ENCODE measurements around the gene CEP104.

Gene CEP104

DNA sequence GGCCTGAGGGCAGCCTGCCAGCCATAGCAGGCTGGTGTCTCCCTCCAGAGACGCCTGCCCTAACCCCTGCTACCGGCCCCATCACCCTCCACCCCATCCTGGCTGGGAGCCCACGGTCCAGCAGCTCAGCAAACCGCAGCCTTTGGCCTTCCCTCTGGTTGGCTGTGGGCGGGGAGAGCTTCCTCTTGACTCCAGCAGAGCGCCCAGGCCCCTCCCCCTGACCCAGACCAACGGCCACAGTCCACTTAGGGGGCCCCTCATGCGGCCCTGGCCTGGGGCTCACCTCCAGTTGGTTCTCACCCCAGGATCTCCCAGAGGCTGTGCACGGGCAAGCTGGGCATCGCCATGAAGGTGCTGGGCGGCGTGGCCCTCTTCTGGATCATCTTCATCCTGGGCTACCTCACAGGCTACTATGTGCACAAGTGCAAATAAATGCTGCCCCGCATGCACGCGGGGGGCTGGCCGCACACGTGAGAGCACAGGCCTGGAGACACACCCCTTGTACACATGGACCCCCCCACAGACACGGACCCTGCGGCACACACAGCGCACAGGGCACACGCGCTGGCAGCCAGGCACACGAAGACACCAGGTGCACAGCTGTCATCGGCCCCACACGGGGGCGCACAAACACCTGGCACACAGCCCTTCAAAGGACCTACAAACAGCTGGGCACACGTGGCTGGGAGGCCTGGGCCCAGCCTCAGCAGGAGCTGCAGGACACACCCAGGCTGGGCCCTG is 81.4 kb downstream of the CEP104 start:
- peak; percentile 68 for DNase-seq

GRCh38 chr1:3774946-3775489 is 82.0 kb downstream of the CEP104 start:
- no peak for DNase-seq

DNA sequence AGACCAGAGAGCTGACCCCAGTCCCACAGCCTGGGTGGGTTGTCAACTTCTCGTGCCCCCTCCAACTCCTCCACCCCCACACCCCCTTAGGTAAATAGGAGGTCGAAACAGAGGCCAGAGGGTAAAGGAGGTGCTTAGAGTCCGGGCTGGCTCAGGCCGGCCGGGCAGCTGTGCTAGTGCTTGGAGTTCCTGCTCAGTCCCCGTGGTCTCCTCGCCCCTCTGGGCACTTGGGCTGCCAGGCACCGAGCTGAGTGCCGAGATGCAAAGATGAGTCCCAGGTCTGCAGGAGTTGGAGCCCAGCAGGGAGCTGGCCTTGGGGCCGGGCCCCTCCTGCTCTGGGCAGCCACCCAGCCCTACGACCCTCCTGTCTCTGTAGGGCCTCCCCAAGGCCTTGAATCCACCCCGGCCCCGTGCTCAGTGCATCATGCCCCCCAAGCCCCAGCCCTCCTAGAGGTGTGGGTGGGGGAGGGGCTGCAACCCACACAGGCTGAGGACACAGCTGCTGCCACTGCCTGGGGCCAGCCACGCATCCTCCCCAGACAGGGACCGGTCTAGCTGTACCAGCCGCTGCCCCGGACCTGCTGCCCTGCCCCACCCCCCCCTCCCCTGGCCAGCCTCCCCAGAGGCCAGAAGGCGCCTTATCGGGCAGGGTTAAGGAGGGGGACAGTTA is 82.6 kb downstream of the CEP104 start:
- DNase-seq: no peak

- DNase-seq: no peak
Observed at GRCh38 chr1:3773572-3774275, 83.3 kb downstream of the CEP104 start.

- no peak for DNase-seq
Observed at GRCh38 chr1:3772715-3773571, 84.1 kb downstream of the CEP104 start, which contains the start of gene SMIM1. TSS of gene SMIM1 (plus strand) at chr1:3772749. CDS start at chr1:3775374, 2,625 bp downstream.

DNA sequence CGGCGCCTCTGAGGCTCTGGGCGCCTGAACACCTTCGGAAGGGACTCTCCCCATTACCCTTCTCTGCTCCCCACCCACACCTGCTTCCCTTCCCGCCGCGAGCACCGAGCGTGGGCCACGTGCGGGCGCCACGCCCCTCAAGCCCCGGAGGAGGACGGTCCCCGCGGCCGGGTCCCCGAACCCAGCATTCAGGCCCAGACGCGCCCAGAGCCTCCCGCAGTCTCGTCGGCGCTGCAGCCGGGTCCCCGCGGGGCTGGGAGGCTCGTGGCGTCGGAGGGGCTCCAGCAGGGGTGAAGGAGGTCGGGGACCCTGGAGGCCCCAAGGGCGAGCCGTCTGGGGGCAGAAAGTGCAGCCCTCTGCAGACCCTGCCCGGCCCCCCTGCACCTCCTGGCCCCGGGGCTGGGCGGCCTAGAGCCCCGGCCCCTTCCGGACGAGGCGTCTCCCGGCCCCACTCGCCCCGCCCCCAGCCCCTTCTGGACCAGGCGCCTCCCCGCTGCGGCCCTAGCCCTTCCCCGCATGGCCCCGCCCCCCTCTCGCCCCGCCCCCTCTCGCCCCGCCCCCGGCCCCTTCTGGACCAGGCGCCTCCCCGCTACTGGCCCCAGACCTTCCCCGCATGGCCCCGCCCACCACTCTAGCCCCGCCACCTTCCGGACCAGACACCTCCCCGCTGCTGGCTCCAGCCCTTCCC is 84.8 kb downstream of the CEP104 start:
- peak; percentile 59 for DNase-seq

DNA sequence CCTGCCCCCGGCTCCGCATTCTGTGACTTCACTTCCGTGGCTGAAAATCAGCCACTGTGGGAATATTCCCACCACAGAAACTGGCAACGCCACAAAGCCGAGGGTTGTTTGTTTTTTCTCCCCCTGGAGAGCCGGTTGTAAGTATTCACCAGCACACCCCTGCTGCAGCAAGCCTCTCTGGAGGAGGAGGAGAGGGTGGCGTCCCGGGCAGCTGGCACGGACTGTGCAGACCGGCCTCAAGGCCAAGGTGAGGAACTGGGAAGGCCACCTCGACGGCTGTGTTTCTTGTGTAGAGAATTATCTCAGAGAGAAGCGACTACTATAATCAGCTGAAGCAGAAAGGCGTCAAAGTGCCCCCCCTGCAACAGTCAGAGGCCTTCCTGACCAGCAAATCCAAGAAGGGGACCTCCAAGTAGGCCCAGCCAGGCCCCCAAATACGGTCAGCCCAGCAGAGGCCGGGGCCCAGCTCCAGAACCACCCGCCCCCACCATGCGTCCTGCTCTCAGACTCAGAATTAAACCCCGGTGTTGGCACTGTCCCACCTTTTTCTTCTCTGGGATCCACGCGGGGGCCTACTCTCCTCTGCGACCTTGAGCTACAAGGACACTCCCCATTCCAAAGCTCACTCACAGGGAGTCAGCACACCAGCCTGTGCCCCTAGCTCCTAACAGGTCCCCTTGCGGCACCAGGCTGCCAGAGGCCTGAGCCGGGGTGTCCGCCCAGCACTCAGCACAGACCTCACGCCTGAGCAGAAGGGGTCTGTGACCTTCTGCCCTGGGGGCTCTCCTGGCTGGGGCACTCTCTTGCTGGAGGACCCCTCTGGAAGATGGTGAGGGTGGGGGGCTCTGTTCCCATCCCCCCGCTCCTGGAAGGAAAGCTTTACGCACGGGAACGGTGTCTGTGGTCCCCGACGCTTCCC is 85.6 kb downstream of the CEP104 start:
- DNase-seq: no peak

DNA sequence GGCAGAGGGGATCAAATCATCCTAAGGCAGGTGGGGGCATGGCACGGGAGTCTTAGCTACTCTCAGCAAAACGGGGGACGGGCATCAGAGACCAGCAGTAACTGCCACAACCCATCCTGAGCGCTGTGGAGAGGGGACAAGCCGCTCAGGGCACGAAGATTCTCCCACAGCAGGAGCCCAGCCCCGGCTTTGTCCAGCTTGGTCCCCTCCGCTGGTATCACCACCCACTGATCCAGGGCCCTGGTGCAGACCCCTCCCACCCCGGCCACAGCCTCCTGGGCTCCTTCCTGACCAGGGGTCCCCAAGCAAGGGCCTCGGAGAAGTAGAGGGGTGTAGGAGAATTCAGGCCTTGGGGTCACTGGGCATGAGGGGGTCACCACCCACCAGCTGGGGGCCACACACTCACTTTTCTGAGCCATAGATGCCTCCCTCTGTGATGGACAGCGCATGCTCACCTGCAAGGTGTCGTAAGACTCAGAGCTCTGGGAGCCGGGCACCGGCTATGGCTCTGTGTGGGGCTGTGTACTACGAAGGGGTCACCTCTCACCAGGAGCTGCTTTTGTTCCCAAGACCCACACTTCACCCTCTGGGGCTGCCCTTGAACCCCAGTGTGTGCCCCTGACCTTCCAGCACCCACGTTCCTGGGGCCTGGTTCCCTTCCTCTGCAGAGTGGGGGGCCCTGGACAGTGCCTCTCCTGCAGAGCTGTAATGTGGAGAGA is 86.8 kb downstream of the CEP104 start:
- DNase-seq: no peak

DNA sequence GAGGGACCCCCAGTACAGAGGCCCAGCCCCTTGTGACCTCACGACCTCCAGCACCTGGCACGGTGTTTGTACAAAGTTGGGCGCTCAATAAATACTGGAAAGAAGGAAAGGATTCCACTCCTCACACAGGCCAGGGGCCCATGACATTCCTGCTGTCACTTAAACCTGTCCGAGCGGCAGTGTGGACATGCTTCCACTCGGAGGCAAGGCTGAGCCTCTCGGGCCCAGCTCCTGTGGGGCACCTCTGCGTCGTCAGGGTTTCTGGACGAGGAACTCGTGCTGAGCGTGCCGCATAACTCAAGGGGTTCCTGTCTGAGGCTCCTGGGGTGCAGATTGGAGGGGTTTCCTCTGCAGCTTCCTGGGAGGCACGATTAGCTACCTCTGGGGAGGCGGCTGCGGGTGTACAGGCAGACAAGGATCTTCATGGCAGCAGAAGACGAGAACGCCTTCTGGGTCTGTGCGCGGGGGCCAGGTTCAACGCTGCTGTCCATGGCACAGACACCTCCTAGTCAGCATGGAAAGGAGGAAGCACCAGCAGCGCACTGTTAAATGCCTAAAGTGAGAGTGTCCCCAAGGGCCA is 88.1 kb downstream of the CEP104 start:
- DNase-seq: no peak

GRCh38 chr1:3767328-3767925 is 89.6 kb downstream of the CEP104 start:
- no peak for DNase-seq

DNA sequence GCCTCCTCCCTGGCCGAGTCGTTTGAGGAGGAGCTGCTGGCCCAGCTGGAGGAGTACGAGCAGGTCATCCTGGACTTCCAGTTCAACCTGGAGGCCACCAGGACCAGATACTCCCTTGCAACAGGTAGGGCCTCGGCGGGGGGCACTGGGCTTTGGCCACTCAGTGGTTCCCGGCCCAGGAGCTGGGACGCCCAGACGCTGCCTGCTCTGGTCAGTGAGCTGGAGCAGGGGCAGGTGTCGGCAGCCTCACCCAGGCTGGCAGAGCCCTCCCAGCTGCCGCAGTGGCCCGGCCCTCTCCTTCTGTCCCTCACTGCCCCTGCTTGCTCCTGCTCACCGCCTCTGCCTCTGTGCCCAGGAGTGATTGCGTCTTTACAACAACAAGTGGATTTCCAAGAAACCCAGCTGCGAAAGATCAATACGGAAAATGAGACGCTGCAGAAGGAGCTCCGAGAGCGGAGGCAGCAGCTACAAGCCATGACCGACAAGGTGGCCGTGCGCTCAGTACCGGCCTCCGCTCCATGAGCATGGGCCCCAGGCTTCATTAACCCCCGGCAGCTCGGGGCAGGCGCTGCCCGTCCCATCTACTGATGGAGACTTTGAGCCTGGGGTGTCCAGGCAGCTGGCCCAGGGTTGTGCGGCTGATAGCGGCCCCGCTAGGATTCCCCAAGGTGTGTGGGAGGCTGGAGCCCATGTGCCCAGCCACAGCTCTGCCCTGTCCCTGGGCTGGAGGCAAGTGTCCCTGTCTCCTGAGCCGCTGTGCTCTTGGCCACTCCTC is 93.5 kb downstream of the CEP104 start:
- no peak for DNase-seq

- no peak for DNase-seq
Observed at GRCh38 chr1:3762873-3763228, 94.2 kb downstream of the CEP104 start.

GRCh38 chr1:3762151-3762872 is 94.7 kb downstream of the CEP104 start:
- DNase-seq: no peak
